Endodermal cell (in vitro differentiated cells): ENCODE measurements around the gene ILF2. TPM values are rescaled to one million over a fixed set of nuclear protein-coding genes. Genes with fewer than 3 reads are reported as not detected.

ENCODE experiments used
- DNase-seq: peaks from one replicate; pipeline ENCODE4 v3.0.0-alpha.2; 2017
- H3K27ac ChIP-seq: 2 replicates; pipeline ENCODE4 v1.5.1; 2013; ENCODE audit warnings: mild to moderate bottlenecking, low read depth, low read length, moderate library complexity
- H3K27me3 ChIP-seq: 2 replicates; pipeline ENCODE4 v1.6.1; 2013; ENCODE audit warnings: mild to moderate bottlenecking, low read length, moderate library complexity; ENCODE audit not compliant: insufficient read depth, control insufficient read depth, poor library complexity, severe bottlenecking
- H3K36me3 ChIP-seq: 2 replicates; pipeline ENCODE4 v1.7.0; 2013; ENCODE audit warnings: mild to moderate bottlenecking, low read length, moderate library complexity; ENCODE audit not compliant: control insufficient read depth, insufficient read depth
- H3K4me1 ChIP-seq: one replicate; pipeline ENCODE4 v1.7.0; 2013; ENCODE audit warnings: low read length; ENCODE audit not compliant: control insufficient read depth, insufficient read depth
- H3K4me3 ChIP-seq: 2 replicates; pipeline ENCODE4 v1.5.1; 2013; ENCODE audit warnings: mild to moderate bottlenecking, low read length, moderate library complexity
- H3K9ac ChIP-seq: 2 replicates; pipeline ENCODE4 v1.6.1; 2013; ENCODE audit warnings: mild to moderate bottlenecking, low read length, moderate library complexity; ENCODE audit not compliant: poor library complexity, severe bottlenecking; ENCODE audit errors: extremely low read depth
- H3K9me3 ChIP-seq: 2 replicates; pipeline ENCODE4 v1.6.1; 2013; ENCODE audit warnings: mild to moderate bottlenecking, low read length, moderate library complexity; ENCODE audit not compliant: control insufficient read depth
- H3K27ac Mint-ChIP-seq: 2 replicates; pipeline ENCODE4 v1.8.0; 2020; ENCODE audit warnings: mixed read lengths
- H3K27me3 Mint-ChIP-seq: 2 replicates; pipeline ENCODE4 v1.8.0; 2021; ENCODE audit warnings: mild to moderate bottlenecking, mixed read lengths; ENCODE audit not compliant: insufficient read depth
- H3K36me3 Mint-ChIP-seq: 2 replicates; pipeline ENCODE4 v1.8.0; 2020; ENCODE audit warnings: low read depth, mixed read lengths
- H3K4me1 Mint-ChIP-seq: 2 replicates; pipeline ENCODE4 v1.8.0; 2020; ENCODE audit warnings: mixed read lengths
- H3K4me3 Mint-ChIP-seq: 2 replicates; pipeline ENCODE4 v1.8.0; 2020; ENCODE audit warnings: mild to moderate bottlenecking, moderate library complexity, mixed read lengths
- H3K9me3 Mint-ChIP-seq: 2 replicates; pipeline ENCODE4 v1.8.0; 2020; ENCODE audit warnings: mild to moderate bottlenecking, mixed read lengths
- CTCF ChIP-seq: fragments of 200-600 bp; sonication (generic); conservative IDR thresholded peaks from 2 replicates; pipeline ENCODE4 v1.5.0; 2021; ENCODE audit warnings: antibody characterized with exemption, mild to moderate bottlenecking
- WGBS, 2 experiments: methylation state at CpG; one replicate each; pipeline versions ENCODE4 v1.1.5 to v1.1.7; 2013; ENCODE audit warnings: missing lambda C conversion rate in 2 of 2, mixed read lengths in 1 of 2; ENCODE audit not compliant: insufficient coverage in 1 of 2, insufficient read length in 1 of 2; 5-methylcytosine and 5-hydroxymethylcytosine counted together
- total RNA-seq, 2 donors: library from RNA; stranded (reverse); fragmentation: NEBNext Ultra II Directional in 1 of 2; extraction: Animal tissue kit (Norgen Biotek cat#: 25700) in 1 of 2; gene quantifications; 2 replicates in 1 of 2; 3 replicates in 1 of 2; pipeline ENCODE4 v1.2.1, GENCODE V29; 2021

Gene ILF2
- total RNA-seq, 2 donors from 2014 or later = 280 to 315 TPM

- no peaks in the 10 kb centered on the region for H3K4me1 ChIP-seq
- Mint-ChIP-seq H3K4me1 (peaks cover 31% of the 10 kb centered on the region), H3K27me3 (no peaks in the 10 kb centered on the region), H3K36me3 (peaks cover 40% of the 10 kb centered on the region), H3K27ac (peak within 1 kb of the TSS; percentile 96), H3K9me3 (no peaks in the 10 kb centered on the region), H3K4me3 (peak within 1 kb of the TSS; percentile 89)
- peak; percentile 98 for DNase-seq
- H3K27ac ChIP-seq = peak within 1 kb of the TSS; percentile 63
- no peaks in the 10 kb centered on the region for H3K9me3 ChIP-seq
- 5 to 6% methylated on average over 18 to 28 of the region's 28 CpGs for WGBS, 2 experiments
- H3K27me3 ChIP-seq = no peaks in the 10 kb centered on the region
- peak within 1 kb of the TSS; percentile 99 for H3K4me3 ChIP-seq
- peak; percentile 95 for TF ChIP-seq CTCF
- H3K9ac ChIP-seq = peak within 1 kb of the TSS; percentile 85
- peaks cover 38% of the 10 kb centered on the region for H3K36me3 ChIP-seq
Measured at GRCh38 chr1:153626904-153627714, 43.7 kb downstream of the ILF2 start, which contains the start of gene S100A13. Gene S100A13 (minus strand): TSS chr1:153627505. CDS start chr1:153626472, 1,033 bp downstream.

- H3K36me3 ChIP-seq = peaks cover 44% of the 10 kb centered on the region
- no peaks in the 10 kb centered on the region for H3K4me1 ChIP-seq
- peak overlapping the region; percentile 85 for H3K9ac ChIP-seq
- H3K27me3 ChIP-seq = no peaks in the 10 kb centered on the region
- Mint-ChIP-seq H3K27me3 (no peaks in the 10 kb centered on the region), H3K36me3 (peaks cover 41% of the 10 kb centered on the region), H3K4me3 (peak overlapping the region; percentile 89), H3K4me1 (peaks cover 31% of the 10 kb centered on the region), H3K9me3 (no peaks in the 10 kb centered on the region), H3K27ac (peak overlapping the region; percentile 96)
- no peaks in the 10 kb centered on the region for H3K9me3 ChIP-seq
- DNase-seq = no peak
- H3K4me3 ChIP-seq = peak overlapping the region; percentile 99
- H3K27ac ChIP-seq = peak overlapping the region; percentile 63
- 58 to 75% methylated on average over 2 to 3 of the region's 3 CpGs for WGBS, 2 experiments
- no peak for TF ChIP-seq CTCF
Measured at GRCh38 chr1:153626477-153626903, 44.3 kb downstream of the ILF2 start.

- Mint-ChIP-seq H3K27ac (no peak overlapping the region), H3K27me3 (no peaks in the 10 kb centered on the region), H3K36me3 (peaks cover 49% of the 10 kb centered on the region), H3K4me1 (peaks cover 31% of the 10 kb centered on the region), H3K4me3 (peak overlapping the region; percentile 89), H3K9me3 (no peaks in the 10 kb centered on the region)
- no peak for DNase-seq
- Histone ChIP-seq H3K9ac (peak overlapping the region; percentile 47), H3K27ac (no peak overlapping the region), H3K4me3 (peak overlapping the region; percentile 99), H3K4me1 (no peaks in the 10 kb centered on the region), H3K27me3 (no peaks in the 10 kb centered on the region), H3K9me3 (no peaks in the 10 kb centered on the region), H3K36me3 (peaks cover 56% of the 10 kb centered on the region)
- WGBS, 2 experiments = 95 to 100% methylated on average over 10 of the region's 10 CpGs
- no peak for TF ChIP-seq CTCF
Measured at GRCh38 chr1:153624965-153625611, 45.7 kb downstream of the ILF2 start.
